VCaP (cell line): ENCODE measurements around the gene PPP2R1A.

Source experiments
- H3K27ac ChIP-seq: fragments of 450-650 bp; 2 replicates; pipeline ENCODE4 v1.5.1; 2017
- TF ChIP-seq, protein P1 (sequence below): fragments of 450-650 bp; conservative IDR thresholded peaks from 2 replicates; pipeline ENCODE4 v1.5.1; 2017; ENCODE audit warnings: mild to moderate bottlenecking, moderate library complexity

The PPP2R1A gene

DNA sequence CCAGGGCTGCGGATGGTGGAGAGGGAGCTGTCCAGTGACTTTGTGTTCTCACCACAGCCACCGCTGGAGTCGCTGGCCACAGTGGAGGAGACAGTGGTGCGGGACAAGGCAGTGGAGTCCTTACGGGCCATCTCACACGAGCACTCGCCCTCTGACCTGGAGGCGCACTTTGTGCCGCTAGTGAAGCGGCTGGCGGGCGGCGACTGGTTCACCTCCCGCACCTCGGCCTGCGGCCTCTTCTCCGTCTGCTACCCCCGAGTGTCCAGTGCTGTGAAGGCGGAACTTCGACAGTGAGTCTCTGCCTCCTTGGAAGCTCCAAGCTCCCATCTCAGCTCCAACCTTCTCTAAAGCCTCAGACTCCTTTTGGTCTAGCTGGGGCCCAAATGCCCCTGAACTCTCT is 21.4 kb downstream of the PPP2R1A start:
- TF ChIP-seq, protein P1, sequence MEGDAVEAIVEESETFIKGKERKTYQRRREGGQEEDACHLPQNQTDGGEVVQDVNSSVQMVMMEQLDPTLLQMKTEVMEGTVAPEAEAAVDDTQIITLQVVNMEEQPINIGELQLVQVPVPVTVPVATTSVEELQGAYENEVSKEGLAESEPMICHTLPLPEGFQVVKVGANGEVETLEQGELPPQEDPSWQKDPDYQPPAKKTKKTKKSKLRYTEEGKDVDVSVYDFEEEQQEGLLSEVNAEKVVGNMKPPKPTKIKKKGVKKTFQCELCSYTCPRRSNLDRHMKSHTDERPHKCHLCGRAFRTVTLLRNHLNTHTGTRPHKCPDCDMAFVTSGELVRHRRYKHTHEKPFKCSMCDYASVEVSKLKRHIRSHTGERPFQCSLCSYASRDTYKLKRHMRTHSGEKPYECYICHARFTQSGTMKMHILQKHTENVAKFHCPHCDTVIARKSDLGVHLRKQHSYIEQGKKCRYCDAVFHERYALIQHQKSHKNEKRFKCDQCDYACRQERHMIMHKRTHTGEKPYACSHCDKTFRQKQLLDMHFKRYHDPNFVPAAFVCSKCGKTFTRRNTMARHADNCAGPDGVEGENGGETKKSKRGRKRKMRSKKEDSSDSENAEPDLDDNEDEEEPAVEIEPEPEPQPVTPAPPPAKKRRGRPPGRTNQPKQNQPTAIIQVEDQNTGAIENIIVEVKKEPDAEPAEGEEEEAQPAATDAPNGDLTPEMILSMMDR = no peak
- no peak overlapping the region for H3K27ac ChIP-seq

DNA sequence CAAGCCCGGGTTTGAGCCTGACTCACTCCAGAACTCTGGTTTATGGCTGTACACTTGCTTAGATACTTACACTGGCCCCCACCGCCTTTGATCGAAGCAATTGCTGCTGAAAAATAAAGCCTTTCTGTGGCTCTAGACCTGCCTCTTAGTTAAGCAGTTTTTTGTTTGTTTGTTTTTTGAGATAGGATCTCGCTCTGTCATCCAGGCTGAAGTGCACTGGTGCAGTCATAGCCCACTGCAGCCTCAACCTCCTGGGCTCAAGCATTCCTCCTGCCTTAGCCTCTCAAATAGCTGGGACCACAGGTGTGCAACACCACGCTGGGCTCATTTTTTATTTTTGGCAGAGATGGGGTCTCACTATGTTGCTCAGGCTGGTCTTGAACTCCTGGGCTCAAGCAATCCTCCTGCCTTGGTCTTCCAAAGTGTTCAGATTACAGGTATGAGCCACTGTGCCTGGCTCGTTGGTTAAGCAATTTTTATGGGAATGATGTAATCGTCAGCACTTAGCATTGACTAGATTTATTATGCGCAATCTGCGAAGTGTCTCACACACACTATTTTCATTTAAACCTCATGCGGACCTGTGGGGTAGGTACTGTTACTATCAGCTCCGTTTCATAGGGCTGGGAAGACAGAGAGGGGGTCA is 22.2 kb downstream of the PPP2R1A start:
- H3K27ac ChIP-seq = no peak overlapping the region
- TF ChIP-seq, protein P1 = no peak

DNA sequence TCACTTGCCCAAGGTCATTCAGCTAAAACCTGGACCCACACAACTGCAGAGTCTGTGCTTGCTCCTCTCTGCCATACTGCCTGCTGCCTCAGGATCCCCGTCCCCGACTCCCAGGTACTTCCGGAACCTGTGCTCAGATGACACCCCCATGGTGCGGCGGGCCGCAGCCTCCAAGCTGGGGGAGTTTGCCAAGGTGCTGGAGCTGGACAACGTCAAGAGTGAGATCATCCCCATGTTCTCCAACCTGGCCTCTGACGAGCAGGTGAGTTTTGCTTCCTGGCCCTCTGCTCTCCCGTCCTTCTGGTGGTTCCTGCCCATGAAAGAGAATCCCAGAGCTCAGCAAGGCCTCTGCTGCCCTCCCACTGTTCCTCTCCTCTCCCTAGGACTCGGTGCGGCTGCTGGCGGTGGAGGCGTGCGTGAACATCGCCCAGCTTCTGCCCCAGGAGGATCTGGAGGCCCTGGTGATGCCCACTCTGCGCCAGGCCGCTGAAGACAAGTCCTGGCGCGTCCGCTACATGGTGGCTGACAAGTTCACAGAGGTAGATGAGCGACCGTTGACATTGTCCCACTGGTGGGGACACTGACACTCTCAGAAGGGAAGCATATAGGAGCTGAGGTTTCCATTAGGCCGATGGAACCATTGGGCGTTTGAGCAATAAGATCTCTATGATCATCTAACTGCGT is 22.9 kb downstream of the PPP2R1A start:
- TF ChIP-seq, protein P1 = no peak
- no peak overlapping the region for H3K27ac ChIP-seq

DNA sequence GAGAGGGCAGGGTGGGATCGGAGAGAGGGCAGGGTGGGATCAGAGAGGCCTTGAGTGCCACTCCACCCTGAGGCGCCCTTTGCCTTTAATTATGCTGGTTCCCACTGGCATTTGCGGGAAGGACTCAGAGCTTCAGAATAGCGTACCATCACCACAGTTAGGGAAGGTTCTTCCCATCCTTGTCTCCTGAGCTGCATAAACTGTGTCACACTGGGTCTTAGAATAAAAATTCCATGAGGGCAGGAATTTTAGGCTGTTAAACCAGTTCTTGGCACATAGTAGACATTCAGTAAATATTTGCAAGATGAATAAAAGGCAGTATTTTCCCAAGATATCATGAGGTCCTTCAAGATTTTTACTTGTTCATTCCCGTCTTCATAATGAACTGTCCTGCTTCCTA is 24.4 kb downstream of the PPP2R1A start:
- TF ChIP-seq, protein P1 = no peak

DNA sequence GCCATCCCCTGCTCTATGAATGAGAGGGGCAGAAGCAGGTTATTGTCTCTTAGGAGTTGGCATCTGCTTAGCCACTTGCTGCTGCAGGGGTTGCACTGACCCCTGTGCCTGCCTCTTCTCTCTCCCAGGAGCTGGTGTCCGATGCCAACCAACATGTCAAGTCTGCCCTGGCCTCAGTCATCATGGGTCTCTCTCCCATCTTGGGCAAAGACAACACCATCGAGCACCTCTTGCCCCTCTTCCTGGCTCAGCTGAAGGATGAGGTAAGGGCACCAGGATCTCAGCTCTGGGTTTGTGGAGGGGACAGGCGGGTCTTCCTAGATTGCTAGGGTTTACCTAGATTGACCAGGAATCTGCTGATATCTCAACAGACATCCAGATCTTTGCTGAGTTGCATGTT is 26.5 kb downstream of the PPP2R1A start:
- TF ChIP-seq, protein P1 = no peak
- no peak overlapping the region for H3K27ac ChIP-seq

More for the DNA sequence above, 24.4 kb downstream of the PPP2R1A start:
- H3K27ac ChIP-seq = no peak overlapping the region

DNA sequence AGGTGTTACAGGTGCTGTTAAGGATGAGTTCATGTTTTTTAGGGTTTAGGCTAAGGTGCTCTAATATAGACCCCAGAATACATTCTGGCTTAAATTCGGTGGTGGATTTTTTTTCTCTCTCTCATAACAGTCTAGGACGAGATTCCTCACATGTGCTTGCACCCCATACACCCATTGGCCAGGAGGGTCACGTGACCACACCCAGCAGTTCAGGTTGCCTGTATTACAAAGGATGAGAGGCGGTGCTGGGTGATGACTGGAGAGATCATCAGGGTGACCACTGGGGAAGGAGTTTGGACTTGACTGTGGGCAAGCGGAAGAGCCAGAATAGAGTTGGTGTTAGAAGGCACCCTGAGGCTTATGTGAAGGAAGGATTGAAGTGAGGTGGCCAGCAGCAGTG is 27.7 kb downstream of the PPP2R1A start:
- TF ChIP-seq, protein P1 = no peak
- H3K27ac ChIP-seq = no peak overlapping the region

DNA sequence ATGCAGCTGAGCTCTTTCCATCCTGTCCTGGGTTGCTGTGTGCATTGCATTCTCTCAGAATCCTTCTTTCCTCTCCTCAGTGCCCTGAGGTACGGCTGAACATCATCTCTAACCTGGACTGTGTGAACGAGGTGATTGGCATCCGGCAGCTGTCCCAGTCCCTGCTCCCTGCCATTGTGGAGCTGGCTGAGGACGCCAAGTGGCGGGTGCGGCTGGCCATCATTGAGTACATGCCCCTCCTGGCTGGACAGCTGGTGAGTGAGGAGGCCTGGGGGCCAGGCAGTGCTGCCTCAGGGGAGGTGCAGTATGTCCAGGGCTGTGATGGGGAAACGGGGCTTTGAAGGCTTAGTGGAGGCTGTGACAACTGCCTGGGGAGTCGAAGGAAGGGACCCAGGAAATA is 29.8 kb downstream of the PPP2R1A start:
- H3K27ac ChIP-seq = no peak overlapping the region
- TF ChIP-seq, protein P1 = no peak
